K562 (cell line): ENCODE results near the gene NDUFS3. TPM values are rescaled to one million over a fixed set of nuclear protein-coding genes. Genes with fewer than 3 reads are reported as not detected.
A peak's percentile ranks its signal among the peaks of the same experiment; 100 is the strongest.

Experiments
- ATAC-seq: fragments of 200-7000 bp; cut with Tn5 transposase; 3 replicates; pipeline ENCODE4 v1.9.1; 2020; ENCODE audit warnings: moderate library complexity
- BruUV-seq: library from RNA; stranded (reverse); fragments of 400-500 nt; replicated peaks from 2 replicates; lab custom pipeline; 2021; lab: Mats Ljungman, UMichigan
- CTCF ChIA-PET: fragments of 300-600 bp; formaldehyde crosslinking; extraction: SDS; loops from one replicate; lab custom pipeline; 2021; ENCODE audit warnings: low intra/inter-chr PET ratio; lab: Yijun Ruan, JAX
- POLR2A ChIA-PET: fragments of 300-600, 350-650 bp; sonication (Branson Sonifier 250); formaldehyde crosslinking; extraction: SDS; loops from one replicate; lab custom pipeline; 2021; ENCODE audit warnings: antibody characterized with exemption, inconsistent platforms; lab: Yijun Ruan, JAX
- DNase-seq, 4 experiments: peaks; one replicate each; pipeline versions ENCODE4 v3.0.0 to v3.0.0-alpha.2; 2011 to 2018; ENCODE audit warnings: low spot score in 3 of 4, mixed read lengths in 3 of 4; ENCODE audit errors: extremely low read depth in 1 of 4
- FAIRE-seq: peaks from 2 replicates; lab custom pipeline; 2011; peaks lifted over from hg19 to GRCh38; lab: Jason Lieb, UNC
- H2AFZ ChIP-seq: 2 replicates; pipeline ENCODE4 v1.6.0; 2011; ENCODE audit warnings: low read depth, low read length, control low read depth, inconsistent platforms
- H3K27ac ChIP-seq: fragments of 200-600 bp; 3 replicates; pipeline ENCODE4 v1.8.0; 2011; ENCODE audit warnings: low read depth, mild to moderate bottlenecking, control low read depth, inconsistent platforms, low read length, moderate library complexity, mixed read lengths; ENCODE audit errors: extremely low read depth
- H3K27me3 ChIP-seq, 2 experiments: fragments of 300-600 bp in 1 of 2; 2 replicates in 1 of 2; 3 replicates in 1 of 2; pipeline versions ENCODE4 v1.6.0 to v1.8.0; 2011; ENCODE audit warnings: inconsistent platforms in 2 of 2, low read length in 2 of 2, mild to moderate bottlenecking in 1 of 2, mixed read lengths in 1 of 2, moderate library complexity in 1 of 2; ENCODE audit not compliant: control insufficient read depth in 2 of 2, insufficient read depth in 2 of 2
- H3K36me3 ChIP-seq: fragments of 300-600 bp; 3 replicates; pipeline ENCODE4 v1.8.0; 2011; ENCODE audit warnings: mild to moderate bottlenecking, low read length, inconsistent platforms; ENCODE audit not compliant: control insufficient read depth, insufficient read depth
- H3K4me1 ChIP-seq, 2 experiments: fragments of 200-600 bp in 1 of 2; replicated peaks in 1 of 2; 2 replicates in 1 of 2; 3 replicates in 1 of 2; pipeline versions ENCODE4 v1.5.1 to v1.8.0; 2011; ENCODE audit warnings: inconsistent platforms in 2 of 2, low read length in 2 of 2, mild to moderate bottlenecking in 1 of 2, mixed read lengths in 1 of 2, moderate library complexity in 1 of 2; ENCODE audit not compliant: control insufficient read depth in 2 of 2, insufficient read depth in 2 of 2
- H3K4me2 ChIP-seq: 2 replicates; pipeline ENCODE4 v1.6.1; 2011; ENCODE audit warnings: low read length, control low read depth, inconsistent platforms, mixed read lengths; ENCODE audit not compliant: insufficient read depth
- H3K4me3 ChIP-seq: fragments of 200-600 bp; sonication (generic), shearing (Covaris generic); 2 replicates; pipeline ENCODE4 v1.5.1; 2016; ENCODE audit warnings: control low read depth, inconsistent platforms
- H3K79me2 ChIP-seq: fragments of 200-600 bp; 3 replicates; pipeline ENCODE4 v1.8.0; 2011; ENCODE audit warnings: low read length, inconsistent platforms; ENCODE audit not compliant: control insufficient read depth, insufficient read depth
- H3K9ac ChIP-seq, 2 experiments: 2 replicates each; pipeline versions ENCODE4 v1.6.0 to v1.6.1; 2011; ENCODE audit warnings: low read depth in 2 of 2, low read length in 2 of 2, control low read depth in 1 of 2, inconsistent platforms in 1 of 2, mild to moderate bottlenecking in 1 of 2, mixed read lengths in 1 of 2; ENCODE audit not compliant: insufficient read depth in 1 of 2
- H3K9me1 ChIP-seq: one replicate; pipeline ENCODE4 v1.6.0; 2011; ENCODE audit warnings: inconsistent platforms, mild to moderate bottlenecking, low read length, moderate library complexity; ENCODE audit not compliant: control insufficient read depth, insufficient read depth
- H3K9me3 ChIP-seq: replicated peaks from 2 replicates; pipeline ENCODE4 v1.5.1; 2011; ENCODE audit warnings: low read depth, low read length, inconsistent platforms; ENCODE audit not compliant: control insufficient read depth, insufficient read depth
- H4K20me1 ChIP-seq: replicated peaks from 2 replicates; pipeline ENCODE4 v1.6.1; 2011; ENCODE audit warnings: low read length, inconsistent platforms, mixed read lengths; ENCODE audit not compliant: control insufficient read depth, insufficient read depth
- GABPA ChIP-seq: fragments of 200-800 bp; sonication (Bioruptor generic); conservative IDR thresholded peaks from 2 replicates; pipeline ENCODE4 v1.6.1; 2016; ENCODE audit warnings: low read depth, missing genetic modification characterization, missing compliant biosample characterization
- PRDM10 ChIP-seq: fragments of 450-650 bp; IDR thresholded peaks from 2 replicates; pipeline ENCODE4 v1.6.1; 2018; ENCODE audit not compliant: partially characterized antibody
- ZNF518B ChIP-seq: fragments of 250-450 bp; sonication (Bioruptor Pico); IDR thresholded peaks from 2 replicates; pipeline ENCODE4 v1.5.0; 2021; ENCODE audit warnings: mild to moderate bottlenecking, moderate library complexity
- WGBS: fragments of 100-300 bp; shearing (Covaris generic); methylation state at CpG from one replicate; pipeline ENCODE4 v1.1.6; 2016; ENCODE audit warnings: low coverage, mixed read lengths; ENCODE audit not compliant: insufficient coverage; ENCODE audit errors: missing lambda C conversion rate; 5-methylcytosine and 5-hydroxymethylcytosine counted together
- in situ Hi-C: fragments of 300-500 bp; cut with MboI; formaldehyde crosslinking; loops from 4 replicates; pipeline ENCODE4 v1.15.0; 2018; ENCODE audit warnings: inconsistent platforms, mixed read lengths
- intact Hi-C: fragments of 100-400 bp; cut with micrococcal nuclease; formaldehyde crosslinking; loops from 2 replicates; pipeline ENCODE4 v1.14.2; 2022
- polyA plus RNA-seq, 8 experiments: library from polyadenylated mRNA; depleted of rRNA in 4 of 8; stranded (reverse) in 5 of 8; unstranded in 3 of 8; fragments of >200 nt; fragmentation: Nextera tagmentation in 2 of 8; fragmentation: Illumina TruSeq in 1 of 8; extraction: Ambion mirVana in 2 of 8; extraction: Trizol in 1 of 8; gene quantifications; 2 replicates each; pipeline versions ENCODE4 v1.2.1 to v1.2.3, GENCODE V29; 2011 to 2014; ENCODE audit warnings: inconsistent platforms in 1 of 8, missing spikeins in 1 of 8
- total RNA-seq, 7 experiments: library from RNA; depleted of rRNA in 6 of 7; stranded (reverse); fragments of >200 nt in 6 of 7; fragmentation: Illumina TruSeq in 2 of 7; extraction: Trizol in 2 of 7; gene quantifications; 2 replicates each; pipeline versions ENCODE4 v1.2.1 to v1.2.3, GENCODE V29; 2011 to 2021; ENCODE audit warnings: low replicate concordance in 1 of 7

The NDUFS3 gene
- total and polyA plus RNA-seq, 9 of the 15 experiments (the other 6 are each of a cell fraction or from before 2014, with no cell fraction given), result 38.7 to 341 (median 194) TPM

- no TSS peak for BruUV-seq
- DNase-seq (no peak), ATAC-seq (no peak; the same call in 2 of the 3 replicates), FAIRE-seq (no peak)
- WGBS, result 59% methylated on average over 14 of the region's 14 CpGs
- in situ Hi-C loops (no loop called here), intact Hi-C loops (no loop called here)
- Histone ChIP-seq H3K4me2 (no peak overlapping the region), H2AFZ (no peak overlapping the region), H3K27me3 (peaks cover 2 to 5% of the 10 kb centered on the region in 2 experiments; a peak in 3 of 5 replicates), H3K4me3 (no peak overlapping the region), H3K9me3 (no peaks in the 10 kb centered on the region), H4K20me1 (no peaks in the 10 kb centered on the region), H3K79me2 (no peaks in the 10 kb centered on the region), H3K4me1 (peaks cover 0 to 14% of the 10 kb centered on the region in 2 experiments; a peak in 1 of 5 replicates), H3K36me3 (peaks cover 24% of the 10 kb centered on the region; the same call in 2 of the 3 replicates), H3K9ac (peak overlapping the region in 1 of 2 experiments; percentile 0; a peak in 1 of 4 replicates), H3K9me1 (no peaks in the 10 kb centered on the region), H3K27ac (no peak overlapping the region)
- TF ChIP-seq PRDM10 (peak; percentile 87), GABPA (0 out of 2 replicates have a peak, but pooled peaks have one; percentile 17), ZNF518B (CRISPR knock-in tag) (no peak)
- POLR2A ChIA-PET, result interaction anchor here (0.8 to 1.5 kb wide), 4 partner anchors 10 to 44 kb away, joined by 3 to 5 read pairs (median 3); no protein-coding TSS in a partner anchor
- CTCF ChIA-PET, result no interaction called here
Observed at GRCh38 chr11:47587723-47588326, 9.0 kb downstream of the NDUFS3 start.
